Lower lobe of right lung (tissue), 2 donors: Measurements from ENCODE around the gene ARSK. TPM values are rescaled to one million over a fixed set of nuclear protein-coding genes. Genes with fewer than 3 reads are reported as not detected.

Experiments
- ATAC-seq, 2 donors: fragments of 200-7000 bp; cut with Tn5 transposase; one replicate each; pipeline ENCODE4 v1.9.1; 2020 to 2022; ENCODE audit warnings: mild to moderate bottlenecking in 2 of 2, moderate library complexity in 2 of 2
- DNase-seq: peaks from one replicate; pipeline ENCODE4 v3.0.0-alpha.2; 2020
- H3K27ac ChIP-seq: fragments of 200-600 bp; one replicate; pipeline ENCODE4 v1.8.0; 2022
- H3K27me3 ChIP-seq: fragments of 200-600 bp; one replicate; pipeline ENCODE4 v1.8.0; 2022; ENCODE audit warnings: low read depth
- H3K36me3 ChIP-seq: fragments of 200-600 bp; one replicate; pipeline ENCODE4 v1.8.0; 2022; ENCODE audit warnings: mild to moderate bottlenecking
- H3K4me1 ChIP-seq: fragments of 200-600 bp; one replicate; pipeline ENCODE4 v1.8.0; 2022
- H3K4me3 ChIP-seq: fragments of 200-600 bp; one replicate; pipeline ENCODE4 v1.8.0; 2022; ENCODE audit warnings: mild to moderate bottlenecking
- H3K9me3 ChIP-seq: fragments of 200-600 bp; one replicate; pipeline ENCODE4 v1.8.0; 2022
- intact Hi-C: fragments of 100-400 bp; cut with DNase I; formaldehyde crosslinking; loops from one replicate; pipeline ENCODE4 v1.11.0; 2022
- total RNA-seq: library from RNA; stranded (reverse); fragmentation: NEBNext Ultra II Directional; extraction: Animal tissue kit (Norgen Biotek cat#: 25700); gene quantifications from one replicate; pipeline ENCODE4 v1.2.1, GENCODE V29; 2021
- TF ChIP-seq, protein P1 (sequence below): fragments of 200-600 bp; IDR thresholded peaks from one replicate; pipeline ENCODE4 v1.8.0; 2022; ENCODE audit warnings: antibody characterized with exemption, mild to moderate bottlenecking
- donor health status: DM: no; HTN: yes; CAD: no; lungs with severe emphysema.

ARSK gene
- total RNA-seq, 1 donor from 2014 or later = 5.6 TPM

DNA sequence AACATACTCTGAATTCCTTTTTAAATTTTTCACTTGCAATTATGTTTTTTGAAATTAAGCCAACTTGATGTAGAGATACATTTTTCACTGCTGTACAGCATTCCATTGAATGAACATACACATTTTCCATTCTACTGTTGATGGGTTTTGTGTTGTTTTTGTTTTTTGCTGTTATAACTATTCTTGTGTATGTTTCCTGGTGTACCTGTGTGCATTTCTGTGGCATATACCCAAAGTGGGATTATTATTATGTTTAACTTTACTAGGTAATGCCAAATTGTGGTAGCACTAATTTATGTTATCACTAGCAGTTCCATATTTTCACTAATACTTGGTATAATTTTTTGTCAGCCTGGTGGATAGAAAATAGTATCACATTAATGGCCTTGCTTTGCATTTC, 94.4 kb downstream of the ARSK start:
- Histone ChIP-seq H3K27me3 (no peaks in the 10 kb centered on the region), H3K4me1 (peaks cover 12% of the 10 kb centered on the region), H3K4me3 (no peak overlapping the region), H3K27ac (no peak overlapping the region), H3K36me3 (no peaks in the 10 kb centered on the region), H3K9me3 (no peaks in the 10 kb centered on the region)
- no peak for DNase-seq
- TF ChIP-seq, protein P1, sequence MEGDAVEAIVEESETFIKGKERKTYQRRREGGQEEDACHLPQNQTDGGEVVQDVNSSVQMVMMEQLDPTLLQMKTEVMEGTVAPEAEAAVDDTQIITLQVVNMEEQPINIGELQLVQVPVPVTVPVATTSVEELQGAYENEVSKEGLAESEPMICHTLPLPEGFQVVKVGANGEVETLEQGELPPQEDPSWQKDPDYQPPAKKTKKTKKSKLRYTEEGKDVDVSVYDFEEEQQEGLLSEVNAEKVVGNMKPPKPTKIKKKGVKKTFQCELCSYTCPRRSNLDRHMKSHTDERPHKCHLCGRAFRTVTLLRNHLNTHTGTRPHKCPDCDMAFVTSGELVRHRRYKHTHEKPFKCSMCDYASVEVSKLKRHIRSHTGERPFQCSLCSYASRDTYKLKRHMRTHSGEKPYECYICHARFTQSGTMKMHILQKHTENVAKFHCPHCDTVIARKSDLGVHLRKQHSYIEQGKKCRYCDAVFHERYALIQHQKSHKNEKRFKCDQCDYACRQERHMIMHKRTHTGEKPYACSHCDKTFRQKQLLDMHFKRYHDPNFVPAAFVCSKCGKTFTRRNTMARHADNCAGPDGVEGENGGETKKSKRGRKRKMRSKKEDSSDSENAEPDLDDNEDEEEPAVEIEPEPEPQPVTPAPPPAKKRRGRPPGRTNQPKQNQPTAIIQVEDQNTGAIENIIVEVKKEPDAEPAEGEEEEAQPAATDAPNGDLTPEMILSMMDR = no peak
- intact Hi-C loops = loop anchor here (10.0 kb wide), 1 partner anchor 196 kb away; no protein-coding TSS in a partner anchor
- no peak for ATAC-seq

DNA sequence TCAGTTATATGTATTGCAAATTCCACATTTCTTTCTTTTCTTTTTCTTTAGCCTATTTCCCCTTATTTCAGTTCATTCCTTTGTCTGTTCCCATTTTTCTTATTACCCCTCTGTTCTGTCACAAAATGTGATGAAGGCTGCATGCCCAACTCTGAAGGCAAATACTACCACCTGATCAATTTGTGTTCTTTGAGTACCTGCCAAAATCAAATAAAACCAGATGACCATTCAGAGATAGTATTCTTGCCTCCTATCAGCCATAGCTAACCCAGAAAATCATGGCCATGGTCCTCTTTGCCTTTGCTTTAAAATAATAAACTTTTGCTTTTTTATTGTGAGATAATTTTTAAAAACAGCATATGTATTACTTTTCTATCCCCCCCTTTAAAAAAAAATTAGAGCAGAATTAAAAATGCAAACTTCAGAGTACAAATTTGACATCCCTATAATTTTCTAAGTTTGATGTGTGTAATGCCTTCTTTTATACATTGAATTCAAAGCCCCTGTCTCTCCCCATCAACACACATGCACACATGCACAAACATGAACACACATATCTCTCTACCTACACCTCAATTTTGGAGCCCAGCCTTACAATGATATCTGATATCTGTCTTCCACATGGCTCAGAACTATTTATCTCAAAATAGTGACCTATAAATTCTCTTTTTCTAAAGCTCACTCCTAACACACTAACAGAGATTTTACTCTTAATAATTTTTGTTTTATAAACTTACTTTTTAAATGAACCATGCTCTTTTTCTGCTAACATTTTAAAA, 95.1 kb downstream of the ARSK start:
- Histone ChIP-seq H3K36me3 (no peaks in the 10 kb centered on the region), H3K4me3 (no peak overlapping the region), H3K27ac (no peak overlapping the region), H3K27me3 (no peaks in the 10 kb centered on the region), H3K9me3 (no peaks in the 10 kb centered on the region), H3K4me1 (peaks cover 10% of the 10 kb centered on the region)
- no peak for ATAC-seq
- TF ChIP-seq, protein P1 = no peak
- intact Hi-C loops = loop anchor here (10.0 kb wide), 1 partner anchor 195 kb away; no protein-coding TSS in a partner anchor
- DNase-seq = no peak

DNA sequence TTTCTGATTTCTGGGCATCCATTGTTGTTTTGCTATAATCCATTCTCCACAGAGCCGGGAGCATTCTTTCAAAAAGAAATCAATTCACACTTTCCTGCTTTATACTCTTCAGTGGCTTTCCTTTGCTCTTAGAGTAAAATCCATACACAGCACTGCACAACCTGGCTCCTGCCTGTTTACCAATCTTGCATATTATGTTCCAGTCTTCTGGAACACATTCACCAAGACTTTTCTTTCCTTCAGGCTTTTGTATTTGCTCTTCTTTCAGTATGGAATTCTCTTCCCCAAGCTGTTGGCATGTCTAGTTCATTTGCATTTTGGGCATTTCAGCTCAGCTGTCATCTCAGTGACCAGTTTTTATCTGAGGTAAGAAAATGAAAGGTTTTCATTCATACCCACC, 97.9 kb downstream of the ARSK start:
- H3K4me3 ChIP-seq = no peak overlapping the region
- no peaks in the 10 kb centered on the region for H3K27me3 ChIP-seq
- intact Hi-C loops = no loop called here
- no peaks in the 10 kb centered on the region for H3K36me3 ChIP-seq
- TF ChIP-seq, protein P1 = no peak
- no peak for DNase-seq
- H3K4me1 ChIP-seq = peaks cover 2% of the 10 kb centered on the region
- no peak overlapping the region for H3K27ac ChIP-seq
- no peaks in the 10 kb centered on the region for H3K9me3 ChIP-seq
- ATAC-seq = no peak

DNA sequence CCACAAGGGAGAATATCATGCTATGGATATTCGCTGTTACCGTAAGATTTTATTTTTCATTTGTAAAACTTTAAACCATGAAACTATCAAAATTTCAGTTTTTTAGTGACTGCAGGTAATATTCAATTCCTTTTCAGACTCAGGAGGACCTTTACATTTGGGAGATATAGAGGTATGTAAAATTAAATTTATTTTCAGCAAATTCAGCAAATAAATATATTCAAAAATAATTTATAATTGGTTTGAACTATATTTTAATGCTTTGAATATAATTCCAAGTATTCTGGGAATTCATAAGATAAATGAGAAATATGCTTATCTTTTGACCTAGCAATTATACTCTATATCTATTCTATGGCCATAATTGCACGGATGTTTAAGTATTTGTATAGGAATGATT, 99.3 kb downstream of the ARSK start:
- no peak for ATAC-seq

More for the DNA sequence above, 99.3 kb downstream of the ARSK start:
- intact Hi-C loops = no loop called here
- no peaks in the 10 kb centered on the region for H3K36me3 ChIP-seq
- H3K9me3 ChIP-seq = no peaks in the 10 kb centered on the region
- TF ChIP-seq, protein P1 = no peak
- no peak overlapping the region for H3K27ac ChIP-seq
- no peak for DNase-seq
- no peak overlapping the region for H3K4me3 ChIP-seq
- no peaks in the 10 kb centered on the region for H3K4me1 ChIP-seq
- H3K27me3 ChIP-seq = no peaks in the 10 kb centered on the region

Other genes with a start within 250 kb of the ARSK start
- 7.6 TPM for gene FAM81B, start 163.7 kb upstream of the ARSK start, total RNA-seq
- 68.7 TPM for gene SKIC3, start 124 bp upstream of the ARSK start, total RNA-seq
- gene GPR150, start 65.0 kb downstream of the ARSK start, total RNA-seq = 0.18 TPM
- gene RFESD, start 91.7 kb downstream of the ARSK start, total RNA-seq = 1.7 TPM
- not detected for gene SPATA9, start 127.9 kb downstream of the ARSK start, total RNA-seq
- 51.7 TPM for gene RHOBTB3, start 176.2 kb downstream of the ARSK start, total RNA-seq